Measurements from ENCODE around the gene RIT2. TPM values are rescaled to one million over a fixed set of nuclear protein-coding genes. Genes with fewer than 3 reads are reported as not detected.

Gene RIT2
- total RNA-seq, 1 donor: not detected

GRCh38 chr18:42784632-42785031 is 330.9 kb downstream of the RIT2 start:
- no peak for TF ChIP-seq CTCF (IDR thresholded peaks at IDR 0.05; ENCODE audit: insufficient read depth, low read length)
- H3K4me3 ChIP-seq (ENCODE audit: low read depth, low read length): no peak overlapping the region
- DNase-seq (ENCODE audit: low read depth): no peak

- no peak for TF ChIP-seq CTCF (IDR thresholded peaks at IDR 0.05; ENCODE audit: insufficient read depth, low read length)
- no peak overlapping the region for H3K4me3 ChIP-seq (ENCODE audit: low read depth, low read length)
- DNase-seq (ENCODE audit: low read depth): no peak
These were observed 332.6 kb downstream of the RIT2 start for GRCh38 chr18:42782929-42783328.

DNA sequence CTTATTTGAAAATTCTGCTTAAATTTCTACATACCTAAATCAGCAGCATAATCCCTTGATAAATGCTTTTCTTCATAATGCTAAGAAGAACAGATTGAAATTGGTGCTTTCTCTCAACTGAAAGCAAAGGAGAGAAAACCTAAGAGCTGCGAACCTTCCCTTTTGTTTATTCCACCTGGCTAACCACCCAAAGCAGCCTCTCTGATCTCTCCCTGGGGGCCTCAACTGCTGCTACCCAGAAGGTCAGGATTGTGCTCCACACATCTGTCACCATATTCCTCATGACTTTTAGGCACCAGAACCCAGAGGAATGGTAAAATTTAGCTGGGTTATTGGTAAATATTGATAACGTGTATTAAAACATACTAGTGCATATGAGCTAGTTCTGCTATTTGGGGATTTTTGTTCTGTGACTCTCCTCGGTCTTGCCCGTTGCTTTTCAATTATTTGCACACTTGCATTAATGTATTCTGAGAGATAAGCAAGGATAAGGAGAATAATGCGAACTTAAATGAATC is 334.1 kb downstream of the RIT2 start:
- TF ChIP-seq CTCF (IDR thresholded peaks at IDR 0.05; ENCODE audit: insufficient read depth, low read length): no peak
- no peak for DNase-seq (ENCODE audit: low read depth)
- H3K4me3 ChIP-seq (ENCODE audit: low read depth, low read length): no peak overlapping the region

DNA sequence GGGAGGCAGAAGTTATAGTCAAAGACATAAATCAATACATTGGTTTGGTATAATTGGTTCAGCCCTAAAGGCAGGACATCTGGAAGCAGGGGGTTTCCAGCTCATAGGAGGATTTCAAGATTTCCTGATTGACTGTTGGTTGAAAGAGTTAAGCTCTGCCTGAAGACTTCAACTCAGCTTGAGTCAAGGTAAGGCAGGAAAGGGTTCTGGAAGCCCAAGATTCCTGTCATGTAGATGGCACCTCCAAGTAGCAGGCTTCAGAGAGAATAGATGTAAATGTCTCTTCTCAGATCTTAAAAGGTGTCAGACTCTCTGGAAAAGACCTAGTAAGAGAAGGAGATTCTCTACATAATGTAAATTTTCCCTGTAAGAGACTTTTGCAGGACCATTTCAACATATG is 335.3 kb downstream of the RIT2 start:
- no peak for DNase-seq (ENCODE audit: low read depth)
- H3K4me3 ChIP-seq (ENCODE audit: low read depth, low read length): no peak overlapping the region
- TF ChIP-seq CTCF (IDR thresholded peaks at IDR 0.05; ENCODE audit: insufficient read depth, low read length): no peak

DNA sequence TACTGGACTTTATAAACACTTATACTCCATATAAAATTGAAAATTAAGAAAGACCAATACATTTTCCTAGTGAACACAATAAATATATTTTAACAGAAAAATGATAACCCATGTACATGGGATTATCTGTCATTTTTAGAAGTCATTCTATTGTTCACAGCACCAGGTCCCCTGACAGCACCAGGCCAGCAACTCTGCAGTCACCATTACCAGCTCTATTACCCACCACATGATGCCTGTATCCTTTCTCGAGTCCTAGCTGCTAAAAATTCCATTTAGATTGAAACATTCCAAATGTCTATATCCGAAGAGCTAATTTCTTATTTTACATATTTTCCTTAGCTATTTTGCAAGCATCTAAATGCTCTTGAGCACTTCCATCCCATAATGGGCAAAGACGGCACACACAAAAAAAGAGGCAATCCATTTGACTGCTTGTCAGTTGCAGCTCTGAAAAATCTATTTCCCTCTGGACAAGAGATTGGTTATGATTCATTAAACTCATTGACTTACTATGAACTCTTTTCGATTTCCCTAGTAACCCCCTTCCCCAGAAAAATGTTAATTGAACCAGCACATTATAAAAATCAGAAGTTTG is 336.9 kb downstream of the RIT2 start:
- no peak overlapping the region for H3K4me3 ChIP-seq (ENCODE audit: low read depth, low read length)
- DNase-seq (ENCODE audit: low read depth): no peak
- TF ChIP-seq CTCF (IDR thresholded peaks at IDR 0.05; ENCODE audit: insufficient read depth, low read length): no peak

DNA sequence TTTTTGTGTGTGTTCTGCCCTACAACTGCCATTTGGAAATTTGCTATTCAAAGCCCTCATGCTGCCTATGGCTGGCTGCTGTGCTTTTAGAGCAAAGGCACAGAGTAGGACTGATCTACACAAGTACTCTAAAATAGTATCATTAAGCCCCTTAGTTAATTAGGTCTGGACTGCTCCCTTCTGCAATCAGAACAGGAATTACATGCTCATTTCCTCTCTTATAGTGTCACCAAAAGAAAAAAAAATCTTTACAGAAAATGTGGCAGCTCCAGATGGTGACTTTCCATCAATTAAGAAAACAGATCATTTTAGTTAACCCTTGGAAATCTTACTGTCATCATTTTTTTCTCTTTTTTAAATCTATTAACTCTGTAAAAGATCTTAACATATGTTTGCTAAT is 337.5 kb downstream of the RIT2 start:
- H3K4me3 ChIP-seq (ENCODE audit: low read depth, low read length): no peak overlapping the region
- DNase-seq (ENCODE audit: low read depth): no peak
- no peak for TF ChIP-seq CTCF (IDR thresholded peaks at IDR 0.05; ENCODE audit: insufficient read depth, low read length)

GRCh38 chr18:42773870-42774269 is 341.6 kb downstream of the RIT2 start:
- H3K4me3 ChIP-seq (ENCODE audit: low read depth, low read length): no peak overlapping the region
- DNase-seq (ENCODE audit: low read depth): no peak
- no peak for TF ChIP-seq CTCF (IDR thresholded peaks at IDR 0.05; ENCODE audit: insufficient read depth, low read length)
